Measurements from ENCODE around the gene C1S. TPM values are rescaled to one million over a fixed set of nuclear protein-coding genes. Genes with fewer than 3 reads are reported as not detected.

Gene C1S
- total and polyA plus RNA-seq, 2 experiments from 2014 or later = 4.9 to 9.7 TPM

DNA sequence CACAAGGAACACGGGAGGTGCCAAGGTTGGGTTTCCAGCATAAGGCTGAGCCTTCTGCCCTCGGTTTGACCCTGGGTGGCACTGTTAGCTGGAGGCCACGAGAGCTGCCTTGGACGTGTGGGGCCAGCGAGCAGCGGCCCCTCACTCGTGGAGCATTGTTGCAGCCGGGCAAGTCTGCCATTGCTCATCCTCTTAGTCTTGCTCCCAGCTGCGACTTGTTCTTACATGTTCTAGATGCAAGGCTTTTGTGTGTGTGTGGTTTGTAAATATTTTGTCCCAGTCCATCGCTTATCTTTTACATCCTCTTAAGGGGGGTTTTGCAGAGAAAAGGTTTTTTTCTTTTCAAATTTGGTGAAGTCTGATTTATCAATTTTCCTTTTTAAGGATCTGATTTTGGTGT, 21.1 kb upstream of the C1S start (continued):
- TF ChIP-seq, protein P1, sequence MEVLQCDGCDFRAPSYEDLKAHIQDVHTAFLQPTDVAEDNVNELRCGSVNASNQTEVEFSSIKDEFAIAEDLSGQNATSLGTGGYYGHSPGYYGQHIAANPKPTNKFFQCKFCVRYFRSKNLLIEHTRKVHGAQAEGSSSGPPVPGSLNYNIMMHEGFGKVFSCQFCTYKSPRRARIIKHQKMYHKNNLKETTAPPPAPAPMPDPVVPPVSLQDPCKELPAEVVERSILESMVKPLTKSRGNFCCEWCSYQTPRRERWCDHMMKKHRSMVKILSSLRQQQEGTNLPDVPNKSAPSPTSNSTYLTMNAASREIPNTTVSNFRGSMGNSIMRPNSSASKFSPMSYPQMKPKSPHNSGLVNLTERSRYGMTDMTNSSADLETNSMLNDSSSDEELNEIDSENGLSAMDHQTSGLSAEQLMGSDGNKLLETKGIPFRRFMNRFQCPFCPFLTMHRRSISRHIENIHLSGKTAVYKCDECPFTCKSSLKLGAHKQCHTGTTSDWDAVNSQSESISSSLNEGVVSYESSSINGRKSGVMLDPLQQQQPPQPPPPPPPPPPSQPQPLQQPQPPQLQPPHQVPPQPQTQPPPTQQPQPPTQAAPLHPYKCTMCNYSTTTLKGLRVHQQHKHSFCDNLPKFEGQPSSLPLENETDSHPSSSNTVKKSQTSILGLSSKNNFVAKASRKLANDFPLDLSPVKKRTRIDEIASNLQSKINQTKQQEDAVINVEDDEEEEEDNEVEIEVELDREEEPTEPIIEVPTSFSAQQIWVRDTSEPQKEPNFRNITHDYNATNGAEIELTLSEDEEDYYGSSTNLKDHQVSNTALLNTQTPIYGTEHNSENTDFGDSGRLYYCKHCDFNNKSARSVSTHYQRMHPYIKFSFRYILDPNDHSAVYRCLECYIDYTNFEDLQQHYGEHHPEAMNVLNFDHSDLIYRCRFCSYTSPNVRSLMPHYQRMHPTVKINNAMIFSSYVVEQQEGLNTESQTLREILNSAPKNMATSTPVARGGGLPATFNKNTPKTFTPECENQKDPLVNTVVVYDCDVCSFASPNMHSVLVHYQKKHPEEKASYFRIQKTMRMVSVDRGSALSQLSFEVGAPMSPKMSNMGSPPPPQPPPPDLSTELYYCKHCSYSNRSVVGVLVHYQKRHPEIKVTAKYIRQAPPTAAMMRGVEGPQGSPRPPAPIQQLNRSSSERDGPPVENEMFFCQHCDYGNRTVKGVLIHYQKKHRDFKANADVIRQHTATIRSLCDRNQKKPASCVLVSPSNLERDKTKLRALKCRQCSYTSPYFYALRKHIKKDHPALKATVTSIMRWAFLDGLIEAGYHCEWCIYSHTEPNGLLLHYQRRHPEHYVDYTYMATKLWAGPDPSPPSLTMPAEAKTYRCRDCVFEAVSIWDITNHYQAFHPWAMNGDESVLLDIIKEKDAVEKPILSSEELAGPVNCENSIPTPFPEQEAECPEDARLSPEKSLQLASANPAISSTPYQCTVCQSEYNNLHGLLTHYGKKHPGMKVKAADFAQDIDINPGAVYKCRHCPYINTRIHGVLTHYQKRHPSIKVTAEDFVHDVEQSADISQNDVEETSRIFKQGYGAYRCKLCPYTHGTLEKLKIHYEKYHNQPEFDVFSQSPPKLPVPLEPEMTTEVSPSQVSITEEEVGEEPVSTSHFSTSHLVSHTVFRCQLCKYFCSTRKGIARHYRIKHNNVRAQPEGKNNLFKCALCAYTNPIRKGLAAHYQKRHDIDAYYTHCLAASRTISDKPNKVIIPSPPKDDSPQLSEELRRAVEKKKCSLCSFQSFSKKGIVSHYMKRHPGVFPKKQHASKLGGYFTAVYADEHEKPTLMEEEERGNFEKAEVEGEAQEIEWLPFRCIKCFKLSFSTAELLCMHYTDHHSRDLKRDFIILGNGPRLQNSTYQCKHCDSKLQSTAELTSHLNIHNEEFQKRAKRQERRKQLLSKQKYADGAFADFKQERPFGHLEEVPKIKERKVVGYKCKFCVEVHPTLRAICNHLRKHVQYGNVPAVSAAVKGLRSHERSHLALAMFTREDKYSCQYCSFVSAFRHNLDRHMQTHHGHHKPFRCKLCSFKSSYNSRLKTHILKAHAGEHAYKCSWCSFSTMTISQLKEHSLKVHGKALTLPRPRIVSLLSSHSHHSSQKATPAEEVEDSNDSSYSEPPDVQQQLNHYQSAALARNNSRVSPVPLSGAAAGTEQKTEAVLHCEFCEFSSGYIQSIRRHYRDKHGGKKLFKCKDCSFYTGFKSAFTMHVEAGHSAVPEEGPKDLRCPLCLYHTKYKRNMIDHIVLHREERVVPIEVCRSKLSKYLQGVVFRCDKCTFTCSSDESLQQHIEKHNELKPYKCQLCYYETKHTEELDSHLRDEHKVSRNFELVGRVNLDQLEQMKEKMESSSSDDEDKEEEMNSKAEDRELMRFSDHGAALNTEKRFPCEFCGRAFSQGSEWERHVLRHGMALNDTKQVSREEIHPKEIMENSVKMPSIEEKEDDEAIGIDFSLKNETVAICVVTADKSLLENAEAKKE (CRISPR knock-in tag; IDR thresholded peaks at IDR 0.05) = no peak
- TF ChIP-seq POLR2AphosphoS5 (IDR thresholded peaks at IDR 0.05; ENCODE audit: low read depth) = no peak
- no peak for TF ChIP-seq STAT1 (IDR thresholded peaks at IDR 0.05; ENCODE audit: unreplicated experiment)
- TF ChIP-seq, protein P2, sequence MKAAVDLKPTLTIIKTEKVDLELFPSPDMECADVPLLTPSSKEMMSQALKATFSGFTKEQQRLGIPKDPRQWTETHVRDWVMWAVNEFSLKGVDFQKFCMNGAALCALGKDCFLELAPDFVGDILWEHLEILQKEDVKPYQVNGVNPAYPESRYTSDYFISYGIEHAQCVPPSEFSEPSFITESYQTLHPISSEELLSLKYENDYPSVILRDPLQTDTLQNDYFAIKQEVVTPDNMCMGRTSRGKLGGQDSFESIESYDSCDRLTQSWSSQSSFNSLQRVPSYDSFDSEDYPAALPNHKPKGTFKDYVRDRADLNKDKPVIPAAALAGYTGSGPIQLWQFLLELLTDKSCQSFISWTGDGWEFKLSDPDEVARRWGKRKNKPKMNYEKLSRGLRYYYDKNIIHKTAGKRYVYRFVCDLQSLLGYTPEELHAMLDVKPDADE (IDR thresholded peaks at IDR 0.05) = no peak
- no peak for TF ChIP-seq EZH2 (IDR thresholded peaks at IDR 0.05; ENCODE audit: low read depth, unreplicated experiment)
- TF ChIP-seq CREB1 (CRISPR knock-in tag; IDR thresholded peaks at IDR 0.05; ENCODE audit: low read depth) = no peak

DNA sequence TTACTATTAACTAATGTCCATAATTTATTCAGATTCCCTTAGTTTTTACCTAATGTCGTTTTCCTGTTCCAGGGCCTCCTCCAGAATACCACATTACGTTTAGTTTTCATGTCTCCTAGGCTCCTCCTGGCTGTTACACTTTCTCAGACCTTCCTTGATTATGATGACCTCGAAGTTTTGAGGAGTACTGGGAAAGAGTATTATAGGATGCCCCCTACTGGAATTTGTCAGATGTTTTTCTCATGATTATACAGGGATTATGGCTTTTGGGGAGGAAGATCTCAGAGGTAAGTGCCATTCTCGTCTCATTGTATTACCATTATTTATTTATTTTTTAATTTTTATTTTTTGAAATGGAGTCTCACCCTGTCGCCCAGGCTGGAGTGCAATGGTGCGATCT, 17.7 kb upstream of the C1S start:
- H3K4me2 ChIP-seq = no peak overlapping the region
- no peak overlapping the region for H3K4me3 ChIP-seq
- no peak overlapping the region for H3K27ac Mint-ChIP-seq
- H3K36me3 Mint-ChIP-seq (ENCODE audit: low read depth) = no peaks in the 10 kb centered on the region; the same call in 2 of the 3 replicates
- no peaks in the 10 kb centered on the region for H3K36me3 ChIP-seq (ENCODE audit: insufficient read depth)
- no peak overlapping the region for H3K4me3 Mint-ChIP-seq
- no peaks in the 10 kb centered on the region; the same call in 2 of the 3 replicates for H3K9me3 Mint-ChIP-seq
- no peaks in the 10 kb centered on the region for H3K79me2 ChIP-seq (replicated peaks; ENCODE audit: insufficient read depth)
- no peak for TF ChIP-seq NANOG (IDR thresholded peaks at IDR 0.05; ENCODE audit: borderline replicate concordance)
- TF ChIP-seq, protein P3, sequence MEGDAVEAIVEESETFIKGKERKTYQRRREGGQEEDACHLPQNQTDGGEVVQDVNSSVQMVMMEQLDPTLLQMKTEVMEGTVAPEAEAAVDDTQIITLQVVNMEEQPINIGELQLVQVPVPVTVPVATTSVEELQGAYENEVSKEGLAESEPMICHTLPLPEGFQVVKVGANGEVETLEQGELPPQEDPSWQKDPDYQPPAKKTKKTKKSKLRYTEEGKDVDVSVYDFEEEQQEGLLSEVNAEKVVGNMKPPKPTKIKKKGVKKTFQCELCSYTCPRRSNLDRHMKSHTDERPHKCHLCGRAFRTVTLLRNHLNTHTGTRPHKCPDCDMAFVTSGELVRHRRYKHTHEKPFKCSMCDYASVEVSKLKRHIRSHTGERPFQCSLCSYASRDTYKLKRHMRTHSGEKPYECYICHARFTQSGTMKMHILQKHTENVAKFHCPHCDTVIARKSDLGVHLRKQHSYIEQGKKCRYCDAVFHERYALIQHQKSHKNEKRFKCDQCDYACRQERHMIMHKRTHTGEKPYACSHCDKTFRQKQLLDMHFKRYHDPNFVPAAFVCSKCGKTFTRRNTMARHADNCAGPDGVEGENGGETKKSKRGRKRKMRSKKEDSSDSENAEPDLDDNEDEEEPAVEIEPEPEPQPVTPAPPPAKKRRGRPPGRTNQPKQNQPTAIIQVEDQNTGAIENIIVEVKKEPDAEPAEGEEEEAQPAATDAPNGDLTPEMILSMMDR (conservative IDR thresholded peaks at IDR 0.05; ENCODE audit: low read depth in 2 of 2) = peak; percentile 62
- ATAC-seq = peak; percentile 76
- H3K27ac ChIP-seq (ENCODE audit: low read depth) = no peak overlapping the region
- peak; percentile 70 for DNase-seq (ENCODE audit: low spot score)
- no peak overlapping the region for H2AFZ ChIP-seq
- no peaks in the 10 kb centered on the region for H3K9me2 ChIP-seq (ENCODE audit: insufficient read depth)
- H3K4me1 ChIP-seq (ENCODE audit: insufficient read depth) = no peaks in the 10 kb centered on the region
- H3K4me1 Mint-ChIP-seq = peaks cover 8% of the 10 kb centered on the region; the same call in 2 of the 3 replicates
- no peaks in the 10 kb centered on the region for H3K27me3 ChIP-seq (ENCODE audit: insufficient read depth)
- H3K27me3 Mint-ChIP-seq (ENCODE audit: insufficient read depth, low read depth, poor library complexity) = peaks cover 2% of the 10 kb centered on the region
- no peaks in the 10 kb centered on the region for H3F3A ChIP-seq (replicated peaks; ENCODE audit: low read depth)
- no peaks in the 10 kb centered on the region for H4K20me1 ChIP-seq (replicated peaks; ENCODE audit: insufficient read depth)
